Activated T-cell treated with anti-CD3 and anti-CD28 coated beads, Interleukin-2, amount 50 U/mL, for 1 hour (primary cell): ENCODE results near the gene MICAL2.

Experiments
- DNase-seq: peaks from one replicate; pipeline ENCODE4 v3.0.0-alpha.2; 2020

The MICAL2 gene

GRCh38 chr11:12079726-12080556 is 30.4 kb upstream of the MICAL2 start:
- no peak for DNase-seq

GRCh38 chr11:12083380-12083779 is 27.0 kb upstream of the MICAL2 start:
- no peak for DNase-seq

GRCh38 chr11:12084256-12084655 is 26.1 kb upstream of the MICAL2 start:
- DNase-seq: no peak

- DNase-seq: no peak
Observed at GRCh38 chr11:12085371-12086251, 24.8 kb upstream of the MICAL2 start.

- DNase-seq: no peak
Observed at GRCh38 chr11:12086271-12087074, 23.9 kb upstream of the MICAL2 start.

GRCh38 chr11:12087075-12088004 is 23.1 kb upstream of the MICAL2 start:
- DNase-seq: no peak

- DNase-seq: no peak
Observed at GRCh38 chr11:12088047-12088481, 22.3 kb upstream of the MICAL2 start.

GRCh38 chr11:12088531-12088930 is 21.9 kb upstream of the MICAL2 start:
- DNase-seq: no peak

- no peak for DNase-seq
Observed at GRCh38 chr11:12089041-12089440, 21.3 kb upstream of the MICAL2 start.

GRCh38 chr11:12089473-12089872 is 20.9 kb upstream of the MICAL2 start:
- no peak for DNase-seq

GRCh38 chr11:12090061-12090591 is 20.3 kb upstream of the MICAL2 start:
- no peak for DNase-seq

GRCh38 chr11:12090761-12091258 is 19.6 kb upstream of the MICAL2 start:
- no peak for DNase-seq

GRCh38 chr11:12091956-12092558 is 18.3 kb upstream of the MICAL2 start:
- no peak for DNase-seq

- no peak for DNase-seq
Observed at GRCh38 chr11:12092714-12093113, 17.7 kb upstream of the MICAL2 start.

GRCh38 chr11:12094872-12095800 is 15.3 kb upstream of the MICAL2 start:
- no peak for DNase-seq

- no peak for DNase-seq
Observed at GRCh38 chr11:12097219-12097618, 13.2 kb upstream of the MICAL2 start.

GRCh38 chr11:12098601-12099000 is 11.8 kb upstream of the MICAL2 start:
- DNase-seq: no peak

- DNase-seq: no peak
Observed at GRCh38 chr11:12099132-12099873, 11.1 kb upstream of the MICAL2 start.

GRCh38 chr11:12100429-12100828 is 10.0 kb upstream of the MICAL2 start:
- DNase-seq: no peak
